Hepatocyte (in vitro differentiated cells): ENCODE results near the gene RFX7. TPM values are rescaled to one million over a fixed set of nuclear protein-coding genes. Genes with fewer than 3 reads are reported as not detected.
"Not testable (repeated sequence)": the region's sequence is repeated elsewhere in the genome, so short reads cannot be mapped to it uniquely, and the experiment has no call there.

Source experiments
- DNase-seq: peaks from one replicate; pipeline ENCODE4 v3.0.0-alpha.2; 2016; ENCODE audit warnings: low spot score
- H2AFZ ChIP-seq: fragments of 200-600 bp; sonication (generic); 2 replicates; pipeline ENCODE4 v1.6.0; 2016; ENCODE audit warnings: antibody characterized with exemption, mild to moderate bottlenecking
- H3K27ac ChIP-seq: fragments of 200-600 bp; sonication (generic); 2 replicates; pipeline ENCODE4 v1.5.1; 2016; ENCODE audit warnings: mild to moderate bottlenecking
- H3K27me3 ChIP-seq: fragments of 200-600 bp; sonication (generic); 2 replicates; pipeline ENCODE4 v1.6.1; 2016
- H3K36me3 ChIP-seq: fragments of 200-600 bp; sonication (generic); replicated peaks from 2 replicates; pipeline ENCODE4 v1.5.1; 2016; ENCODE audit warnings: low read depth; ENCODE audit not compliant: insufficient read depth
- H3K4me1 ChIP-seq: fragments of 200-600 bp; sonication (generic); 2 replicates; pipeline ENCODE4 v1.5.1; 2016; ENCODE audit warnings: mild to moderate bottlenecking, moderate library complexity; ENCODE audit not compliant: insufficient read depth
- H3K4me2 ChIP-seq: fragments of 200-600 bp; sonication (generic); 2 replicates; pipeline ENCODE4 v1.6.0; 2016
- H3K4me3 ChIP-seq: fragments of 200-600 bp; sonication (generic); 2 replicates; pipeline ENCODE4 v1.5.1; 2016; ENCODE audit warnings: mild to moderate bottlenecking
- H3K79me2 ChIP-seq: fragments of 200-600 bp; sonication (generic); 2 replicates; pipeline ENCODE4 v1.6.0; 2017; ENCODE audit warnings: mild to moderate bottlenecking
- H3K9me2 ChIP-seq: fragments of 200-600 bp; sonication (generic); replicated peaks from 2 replicates; pipeline ENCODE4 v1.6.0; 2017; ENCODE audit warnings: mild to moderate bottlenecking; ENCODE audit not compliant: insufficient read depth
- H3K9me3 ChIP-seq: fragments of 200-600 bp; sonication (generic); 2 replicates; pipeline ENCODE4 v1.5.1; 2016; ENCODE audit warnings: low read depth, mild to moderate bottlenecking
- H4K20me1 ChIP-seq: fragments of 200-600 bp; sonication (generic); 2 replicates; pipeline ENCODE4 v1.6.0; 2016; ENCODE audit warnings: mild to moderate bottlenecking; ENCODE audit not compliant: insufficient read depth, poor library complexity, severe bottlenecking
- EZH2 ChIP-seq: fragments of 200-600 bp; sonication (generic); IDR thresholded peaks from 2 replicates; pipeline ENCODE4 v1.6.1; 2016; ENCODE audit warnings: antibody characterized with exemption, mild to moderate bottlenecking, borderline replicate concordance
- EZH2phosphoT487 ChIP-seq: fragments of 200-600 bp; sonication (generic); IDR thresholded peaks from one replicate; pipeline ENCODE4 v1.6.1; 2018; ENCODE audit warnings: antibody characterized with exemption, mild to moderate bottlenecking, low read depth, moderate library complexity; ENCODE audit not compliant: unreplicated experiment, severe bottlenecking
- WGBS: methylation state at CpG from one replicate; pipeline ENCODE4 v1.1.6; 2016; ENCODE audit warnings: low lambda C conversion rate; ENCODE audit errors: missing lambda C conversion rate; 5-methylcytosine and 5-hydroxymethylcytosine counted together
- polyA plus RNA-seq: library from polyadenylated mRNA; unstranded; fragments of >200 nt; fragmentation: Nextera tagmentation; extraction: Ambion mirVana; gene quantifications from 2 replicates; pipeline ENCODE4 v1.2.1, GENCODE V29; 2016
- total RNA-seq: library from RNA; depleted of rRNA; stranded (reverse); fragments of >200 nt; gene quantifications from 2 replicates; pipeline ENCODE4 v1.2.3, GENCODE V29; 2014
- TF ChIP-seq, protein P1 (sequence below): fragments of 200-600 bp; sonication (generic); IDR thresholded peaks from 2 replicates; pipeline ENCODE4 v1.5.1; 2016; ENCODE audit warnings: antibody characterized with exemption, mild to moderate bottlenecking; ENCODE audit not compliant: poor library complexity

The RFX7 gene
- total and polyA plus RNA-seq, 2 experiments from 2014 or later: 4.3 to 8.3 TPM

GRCh38 chr15:56207092-56207491 lies 36.6 kb downstream of the RFX7 start:
- peaks cover 100% of the 10 kb centered on the region for H3K79me2 ChIP-seq
- H3K4me1 ChIP-seq: no peaks in the 10 kb centered on the region
- no peak overlapping the region for H3K4me3 ChIP-seq
- no peak overlapping the region for H3K4me2 ChIP-seq
- H4K20me1 ChIP-seq: peaks cover 10% of the 10 kb centered on the region
- no peaks in the 10 kb centered on the region for H3K9me2 ChIP-seq
- no peaks in the 10 kb centered on the region for H3K27me3 ChIP-seq
- no peak for DNase-seq
- no peaks in the 10 kb centered on the region for H3K36me3 ChIP-seq
- peaks cover 9% of the 10 kb centered on the region for H3K9me3 ChIP-seq
- no peak overlapping the region for H3K27ac ChIP-seq
- no peak overlapping the region for H2AFZ ChIP-seq
- TF ChIP-seq EZH2 (no peak), EZH2phosphoT487 (no peak)
- TF ChIP-seq, protein P1, sequence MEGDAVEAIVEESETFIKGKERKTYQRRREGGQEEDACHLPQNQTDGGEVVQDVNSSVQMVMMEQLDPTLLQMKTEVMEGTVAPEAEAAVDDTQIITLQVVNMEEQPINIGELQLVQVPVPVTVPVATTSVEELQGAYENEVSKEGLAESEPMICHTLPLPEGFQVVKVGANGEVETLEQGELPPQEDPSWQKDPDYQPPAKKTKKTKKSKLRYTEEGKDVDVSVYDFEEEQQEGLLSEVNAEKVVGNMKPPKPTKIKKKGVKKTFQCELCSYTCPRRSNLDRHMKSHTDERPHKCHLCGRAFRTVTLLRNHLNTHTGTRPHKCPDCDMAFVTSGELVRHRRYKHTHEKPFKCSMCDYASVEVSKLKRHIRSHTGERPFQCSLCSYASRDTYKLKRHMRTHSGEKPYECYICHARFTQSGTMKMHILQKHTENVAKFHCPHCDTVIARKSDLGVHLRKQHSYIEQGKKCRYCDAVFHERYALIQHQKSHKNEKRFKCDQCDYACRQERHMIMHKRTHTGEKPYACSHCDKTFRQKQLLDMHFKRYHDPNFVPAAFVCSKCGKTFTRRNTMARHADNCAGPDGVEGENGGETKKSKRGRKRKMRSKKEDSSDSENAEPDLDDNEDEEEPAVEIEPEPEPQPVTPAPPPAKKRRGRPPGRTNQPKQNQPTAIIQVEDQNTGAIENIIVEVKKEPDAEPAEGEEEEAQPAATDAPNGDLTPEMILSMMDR: no peak

GRCh38 chr15:56205061-56205876 lies 38.4 kb downstream of the RFX7 start:
- TF ChIP-seq, protein P1: no peak
- TF ChIP-seq EZH2: no peak
- no peak for TF ChIP-seq EZH2phosphoT487
- Histone ChIP-seq H4K20me1 (peaks cover 13% of the 10 kb centered on the region), H3K27ac (no peak overlapping the region), H2AFZ (no peak overlapping the region), H3K4me3 (no peak overlapping the region), H3K36me3 (no peaks in the 10 kb centered on the region), H3K27me3 (no peaks in the 10 kb centered on the region), H3K4me1 (no peaks in the 10 kb centered on the region), H3K9me2 (no peaks in the 10 kb centered on the region), H3K9me3 (no peaks in the 10 kb centered on the region), H3K79me2 (peaks cover 98% of the 10 kb centered on the region), H3K4me2 (no peak overlapping the region)
- no peak for DNase-seq

- not testable (repeated sequence) for H3K4me3 ChIP-seq, H3K9me3 ChIP-seq, H3K36me3 ChIP-seq, DNase-seq, H3K4me1 ChIP-seq, H3K4me2 ChIP-seq, H3K9me2 ChIP-seq, H3K27me3 ChIP-seq, H2AFZ ChIP-seq, H3K27ac ChIP-seq
- H4K20me1 ChIP-seq: peaks cover 11% of the 10 kb centered on the region
- 94% methylated on average over 4 of the region's 4 CpGs for WGBS
- peaks cover 98% of the 10 kb centered on the region for H3K79me2 ChIP-seq
Measured at GRCh38 chr15:56203312-56203922, 40.3 kb downstream of the RFX7 start.

DNA sequence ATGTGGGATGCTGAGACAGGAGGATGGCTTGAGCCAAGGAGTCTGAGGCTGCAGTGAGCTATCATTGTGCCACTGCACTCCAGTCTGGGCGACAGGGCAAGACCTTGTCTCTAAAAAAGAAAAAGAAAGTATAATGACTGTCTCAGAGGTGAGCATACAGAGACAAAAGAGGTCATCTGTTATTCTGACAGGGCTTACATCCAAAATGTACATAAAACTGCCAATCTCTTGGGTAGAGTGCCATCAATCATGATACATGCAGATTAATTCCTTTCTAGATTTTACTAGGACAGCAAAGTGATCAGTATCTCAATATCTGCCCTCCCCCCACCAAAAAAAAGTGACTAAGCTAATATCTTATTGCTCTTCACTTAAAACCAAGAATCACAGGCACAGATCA lies 41.0 kb downstream of the RFX7 start:
- no peaks in the 10 kb centered on the region for H3K27me3 ChIP-seq
- no peaks in the 10 kb centered on the region for H3K9me2 ChIP-seq
- H3K9me3 ChIP-seq: no peaks in the 10 kb centered on the region
- no peak for DNase-seq
- 100% methylated on average over 1 of the region's 1 CpG for WGBS
- H3K79me2 ChIP-seq: peaks cover 98% of the 10 kb centered on the region
- no peak overlapping the region for H3K4me3 ChIP-seq
- no peak overlapping the region for H3K27ac ChIP-seq
- H3K4me2 ChIP-seq: no peak overlapping the region
- H3K36me3 ChIP-seq: no peaks in the 10 kb centered on the region
- TF ChIP-seq EZH2: no peak
- TF ChIP-seq, protein P1: no peak
- TF ChIP-seq EZH2phosphoT487: no peak
- peaks cover 4% of the 10 kb centered on the region for H4K20me1 ChIP-seq
- H2AFZ ChIP-seq: no peak overlapping the region
- H3K4me1 ChIP-seq: no peaks in the 10 kb centered on the region
